A549 treated with dexamethasone at 1 μM for 4 hours (cell line): Measurements from ENCODE around the gene ADGRV1. TPM values are rescaled to one million over a fixed set of nuclear protein-coding genes. Genes with fewer than 3 reads are reported as not detected.

ENCODE experiments used
- total RNA-seq: library from RNA; stranded (reverse); fragments of 200-300 nt; extraction: Qiagen RNA extraction; gene quantifications from 5 replicates; pipeline ENCODE4 v1.2.3, GENCODE V29; 2022

The ADGRV1 gene
- 0.45 to 0.84 TPM (median 0.65 TPM) in 5 replicates for total RNA-seq

GRCh38 chr5:90558344-90559192, at the start of gene ADGRV1:
ADGRV1 (plus strand) TSS chr5:90558797; CDS start chr5:90558896, 99 bp downstream.

GRCh38 chr5:90529194-90529938, 29.2 kb upstream of the ADGRV1 start, which contains the start of gene LYSMD3:
LYSMD3 (minus strand) TSS chr5:90529584; CDS start chr5:90525289, 4,295 bp downstream.

Other genes starting within 250 kb of the ADGRV1 start
- gene CETN3, start 149.0 kb upstream of the ADGRV1 start, total RNA-seq: 22.5 to 35.8 TPM (median 24.9 TPM) in 5 replicates
- gene MBLAC2, start 84.0 kb upstream of the ADGRV1 start, total RNA-seq: 2.1 to 2.9 TPM (median 2.5 TPM) in 5 replicates
- 15.3 to 18.8 TPM (median 16.7 TPM) in 5 replicates for gene POLR3G, start 83.9 kb upstream of the ADGRV1 start, total RNA-seq
- 8.0 to 16.6 TPM (median 13.5 TPM) in 5 replicates for gene LYSMD3, start 29.2 kb upstream of the ADGRV1 start, total RNA-seq